Hematopoietic multipotent progenitor cell treated with erythropoietin and hydrocortisone succinate and interleukin-3 and kit ligand, for 15 days (in vitro differentiated cells): ENCODE data around the gene TP53TG3D.
"Not testable (repeated sequence)": the region's sequence is repeated elsewhere in the genome, so short reads cannot be mapped to it uniquely, and the experiment has no call there.

Experiments used
- DNase-seq: peaks from one replicate; pipeline ENCODE4 v3.0.0-alpha.2; 2015; ENCODE audit warnings: low spot score

Gene TP53TG3D, protein sequence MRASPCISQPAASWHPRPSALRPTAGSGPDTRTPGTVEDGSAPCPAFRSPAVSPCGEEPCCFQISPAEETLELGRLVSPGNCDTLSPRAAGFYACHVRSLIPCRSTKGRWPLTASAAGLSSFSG

DNA sequence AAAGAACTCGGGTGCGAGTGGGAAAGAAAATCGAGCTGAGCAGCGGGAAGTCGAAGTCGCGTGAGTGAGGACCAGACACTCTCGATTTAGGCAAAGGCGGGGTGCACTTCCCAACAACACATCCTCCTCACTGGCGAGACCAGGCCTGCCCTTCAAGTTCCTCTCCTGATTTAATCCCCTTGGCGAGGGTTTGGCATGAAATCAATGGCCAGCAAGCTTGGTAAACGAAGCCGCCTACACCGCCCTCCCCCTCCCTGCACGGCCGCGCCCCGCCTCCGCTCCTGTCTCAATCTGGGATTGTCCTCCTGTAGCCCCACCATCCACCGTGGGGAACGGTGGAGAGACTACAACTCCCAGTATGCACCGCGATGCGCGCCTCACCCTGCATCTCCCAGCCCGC is at the start of gene TP53TG3D:
TSS of gene TP53TG3D (plus strand) at position 301 of the 400 bp plus-strand sequence. CDS start at position 369, 68 bp downstream.
- not testable (repeated sequence) for DNase-seq

DNA sequence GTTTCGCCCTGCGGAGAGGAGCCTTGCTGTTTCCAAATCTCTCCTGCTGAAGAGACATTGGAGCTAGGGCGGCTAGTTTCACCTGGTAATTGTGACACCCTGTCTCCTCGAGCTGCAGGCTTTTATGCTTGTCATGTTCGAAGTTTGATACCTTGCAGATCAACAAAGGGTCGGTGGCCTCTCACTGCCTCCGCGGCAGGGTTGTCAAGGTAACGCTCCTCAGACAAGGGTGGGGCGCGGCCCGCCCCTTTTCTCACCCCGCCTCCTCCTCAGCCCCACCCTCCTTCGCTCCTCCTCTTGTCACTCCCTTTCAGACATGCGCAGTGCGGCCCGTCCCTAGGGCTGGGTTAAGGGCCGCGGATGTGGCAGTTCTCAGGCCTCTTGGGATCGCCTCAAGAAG is 421 bp downstream of the TP53TG3D start:
- not testable (repeated sequence) for DNase-seq

DNA sequence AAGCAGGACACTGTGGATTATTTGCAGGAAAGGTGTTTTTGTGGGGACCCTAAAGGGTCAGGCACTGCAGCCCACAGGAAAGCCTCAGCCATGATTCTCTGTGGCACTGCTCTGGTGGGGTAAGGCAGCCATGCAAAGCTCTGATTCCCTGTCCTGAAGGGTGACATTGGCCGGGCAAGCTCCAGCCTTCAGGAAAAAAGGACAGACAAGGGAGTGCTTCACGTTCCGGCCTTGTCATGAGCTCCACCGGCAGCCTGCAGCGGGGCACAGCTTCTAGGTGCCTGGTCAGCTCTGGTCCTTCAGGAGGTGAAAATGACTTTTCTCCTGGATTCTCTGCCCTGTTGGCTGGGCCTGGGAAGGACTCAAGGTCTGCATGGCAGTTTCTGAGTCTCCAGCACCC is 8.4 kb downstream of the TP53TG3D start:
- not testable (repeated sequence) for DNase-seq

DNA sequence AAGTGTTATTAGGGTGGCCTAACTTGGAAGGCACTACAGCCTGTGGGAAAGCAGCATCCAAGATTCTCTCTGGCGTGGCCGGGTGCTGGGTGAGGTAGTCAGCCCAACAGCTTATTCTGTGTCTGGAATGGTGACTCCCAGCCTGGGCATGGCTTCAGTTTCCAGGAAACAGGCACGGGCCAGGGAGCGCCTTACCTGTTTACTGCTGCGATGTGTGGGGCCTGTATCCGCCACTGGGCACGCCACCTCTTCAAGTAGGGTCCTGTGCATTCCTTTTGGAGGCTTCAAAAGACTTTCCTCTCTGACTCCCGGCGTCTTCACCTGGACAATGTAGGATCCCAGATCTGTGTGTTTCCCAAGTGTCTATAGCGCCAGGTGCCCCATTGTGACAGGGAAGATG is 10.5 kb downstream of the TP53TG3D start:
- DNase-seq = not testable (repeated sequence)

DNA sequence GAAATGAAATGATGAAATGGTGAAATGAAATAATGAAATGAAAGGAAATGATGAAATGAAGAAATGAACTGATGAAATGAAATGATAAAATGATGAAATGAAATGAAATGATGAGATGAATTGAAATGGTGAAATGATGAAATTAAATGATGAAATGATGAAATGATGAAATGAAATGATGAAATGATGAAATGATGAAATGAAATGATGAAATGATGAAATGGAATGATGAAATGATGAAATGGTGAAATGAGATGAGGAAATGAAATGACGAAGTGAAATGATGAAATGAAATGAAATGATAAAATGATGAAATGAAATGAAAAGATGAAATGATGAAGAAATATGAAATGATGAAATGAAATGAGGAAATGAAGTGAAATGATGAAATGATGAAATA is 28.8 kb downstream of the TP53TG3D start:
- not testable (repeated sequence) for DNase-seq

DNA sequence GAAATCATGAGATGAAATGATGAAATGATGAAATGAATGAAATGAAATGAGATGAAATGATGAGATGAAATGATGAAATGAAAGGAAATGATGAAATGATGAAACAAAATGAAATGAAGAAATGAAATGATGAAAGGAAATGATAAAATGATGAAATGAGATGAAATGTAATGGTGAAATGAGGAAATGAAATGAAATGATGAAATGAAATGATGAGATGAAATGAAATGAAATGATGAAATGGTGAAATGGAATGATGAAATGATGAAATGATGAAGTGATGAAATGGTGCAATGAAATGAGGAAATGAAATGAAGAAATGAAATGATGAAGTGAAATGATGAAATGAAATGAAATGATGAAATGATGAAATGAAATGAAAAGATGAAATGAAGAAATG is 29.9 kb downstream of the TP53TG3D start:
- not testable (repeated sequence) for DNase-seq

DNA sequence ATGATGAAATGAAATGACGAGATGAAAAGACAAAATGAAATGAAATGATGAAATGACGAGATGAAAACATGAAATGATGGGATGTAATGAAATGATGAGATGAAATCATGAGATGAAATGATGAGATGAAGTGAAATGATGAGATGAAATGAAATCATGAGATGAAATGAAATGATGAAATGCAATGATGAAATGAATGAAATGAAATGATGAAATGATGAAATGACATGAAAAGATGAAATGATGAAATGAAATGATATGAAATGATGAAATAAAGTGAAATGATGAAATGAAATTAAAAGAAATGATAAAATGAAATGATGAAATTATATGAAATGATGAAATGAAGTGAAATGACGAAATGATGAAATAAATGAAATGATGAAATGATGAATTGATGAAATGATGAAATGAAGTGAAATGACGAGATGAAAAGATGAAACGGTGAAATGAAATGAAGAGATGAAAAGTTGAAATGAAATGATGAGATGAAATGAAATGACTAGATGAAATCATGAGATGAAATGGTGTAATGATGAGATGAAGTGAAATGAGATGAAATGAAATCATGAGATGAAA is 30.9 kb downstream of the TP53TG3D start:
- DNase-seq = not testable (repeated sequence)

DNA sequence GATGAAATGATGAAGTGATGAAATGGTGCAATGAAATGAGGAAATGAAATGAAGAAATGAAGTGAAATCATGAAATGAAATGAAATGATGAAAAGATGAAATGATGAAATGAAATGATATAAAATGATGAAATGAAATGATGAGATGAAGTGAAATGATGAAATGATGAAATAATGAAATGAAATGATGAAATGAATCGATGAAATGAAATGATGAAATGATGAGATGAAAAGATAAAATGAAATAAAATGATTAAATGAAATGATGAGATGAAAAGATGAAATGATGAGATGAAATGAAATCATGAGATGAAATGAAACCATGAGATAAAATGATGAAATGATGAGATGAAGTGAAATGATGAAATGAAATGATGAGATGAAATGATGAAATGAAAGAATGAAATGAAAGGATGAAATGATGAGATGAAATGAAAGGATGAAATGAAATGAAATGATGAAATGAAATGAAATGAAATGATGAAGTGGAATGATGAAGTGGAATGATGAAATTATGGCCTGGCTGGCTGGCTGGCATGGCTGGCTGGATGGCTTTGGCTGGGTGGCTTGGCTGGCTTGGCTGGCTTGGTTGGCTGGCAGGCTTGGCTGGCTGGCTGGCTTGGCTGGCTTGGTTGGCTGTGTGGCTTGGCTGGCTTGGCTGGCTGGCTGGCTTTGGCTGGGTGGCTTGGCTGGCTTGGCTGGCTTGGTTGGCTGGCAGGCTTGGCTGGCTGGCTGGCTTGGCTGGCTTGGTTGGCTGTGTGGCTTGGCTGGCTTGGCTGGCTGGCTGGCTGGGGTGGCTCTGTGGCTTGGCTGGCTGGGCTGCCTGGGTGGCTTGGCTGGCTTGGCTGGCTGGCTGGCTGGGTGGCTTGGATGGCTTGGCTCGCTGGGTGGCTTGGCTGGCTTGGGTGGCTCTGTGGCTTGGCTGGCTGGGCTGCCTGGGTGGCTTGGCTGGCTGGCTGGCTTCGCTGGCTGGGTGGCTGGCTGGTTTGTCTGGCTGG is 32.0 kb downstream of the TP53TG3D start:
- not testable (repeated sequence) for DNase-seq

DNA sequence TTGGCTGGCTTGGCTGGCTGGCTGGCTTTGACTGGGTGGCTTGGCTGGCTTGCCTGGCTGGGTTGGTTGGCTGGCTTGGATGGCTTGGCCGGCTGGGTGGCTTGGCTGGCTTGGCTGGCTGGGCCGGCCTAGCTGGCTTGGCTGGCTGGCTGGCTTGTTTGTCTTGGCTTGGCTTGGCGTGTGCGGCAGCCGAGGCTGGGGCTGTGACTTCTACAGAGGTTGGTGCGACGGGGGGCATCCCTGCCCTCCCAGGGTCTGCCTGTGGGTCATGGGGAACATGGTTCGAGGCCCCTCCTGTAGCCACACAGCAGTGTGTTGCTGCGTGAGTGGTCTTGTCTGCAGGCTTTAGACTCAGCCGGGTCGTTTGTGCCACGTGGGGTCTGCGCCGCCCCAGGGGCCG is 33.1 kb downstream of the TP53TG3D start:
- DNase-seq = not testable (repeated sequence)

DNA sequence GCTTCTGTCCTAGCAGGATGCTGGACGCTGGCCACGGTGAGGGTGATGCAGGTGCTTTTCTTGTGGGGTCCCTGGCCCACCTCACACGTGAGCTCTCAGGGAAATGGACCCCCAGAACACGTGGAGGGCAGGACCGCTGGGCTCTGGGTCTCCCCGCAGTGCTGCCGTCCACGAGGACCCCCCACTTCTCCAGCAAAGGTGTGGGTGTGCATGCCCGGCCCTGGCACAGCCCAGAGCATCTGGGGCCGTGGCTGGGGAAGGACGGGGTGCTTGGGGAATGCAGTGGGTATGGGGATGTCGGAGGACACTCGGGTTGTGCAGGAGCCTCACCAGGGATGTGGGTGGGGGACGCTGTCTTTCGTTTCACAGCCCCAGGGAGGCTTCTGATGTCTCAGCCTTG is 34.7 kb downstream of the TP53TG3D start:
- DNase-seq = not testable (repeated sequence)

DNA sequence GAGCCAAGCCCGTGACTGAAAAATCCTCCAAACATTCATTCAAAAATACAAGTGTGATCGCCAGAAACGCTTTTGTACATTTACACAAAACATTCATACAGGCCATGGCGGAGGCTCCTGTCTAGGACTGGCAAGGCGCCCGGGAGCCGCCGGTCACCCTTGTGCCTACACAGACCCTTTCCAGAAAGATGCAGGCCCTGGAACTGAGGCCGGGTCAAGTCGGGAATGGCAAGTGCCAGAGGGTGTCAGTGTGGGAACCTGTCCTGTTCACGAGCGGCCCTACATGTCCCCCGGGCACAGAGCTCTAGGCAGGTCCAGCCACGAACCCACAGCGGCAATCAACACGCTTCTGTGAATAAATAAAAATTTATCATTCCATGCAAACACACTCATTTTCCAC is 36.1 kb downstream of the TP53TG3D start:
- DNase-seq = not testable (repeated sequence)

DNA sequence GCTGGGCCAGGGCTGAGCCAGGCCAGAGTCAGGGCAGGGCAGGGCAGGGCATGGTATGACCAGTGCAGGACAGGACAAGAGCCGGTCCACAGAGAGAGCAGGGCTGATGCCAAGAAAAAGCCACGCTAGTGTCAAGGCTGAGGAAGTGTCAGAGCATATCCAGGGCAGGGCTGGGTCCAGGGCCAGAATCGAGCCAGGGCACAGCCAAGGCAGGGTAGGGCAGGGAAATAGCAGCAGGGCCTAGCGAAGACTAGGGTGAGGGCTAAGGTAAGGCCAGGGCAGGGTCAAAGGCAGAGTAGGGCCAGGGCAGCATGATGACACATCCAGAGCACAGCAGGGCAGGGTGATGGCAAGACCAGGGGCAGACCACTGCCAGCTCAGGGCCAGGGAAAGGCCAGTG is 49.7 kb downstream of the TP53TG3D start:
- not testable (repeated sequence) for DNase-seq
